Measurements from ENCODE around the gene OR8G1. TPM values are rescaled to one million over a fixed set of nuclear protein-coding genes. Genes with fewer than 3 reads are reported as not detected.

OR8G1 gene
- total RNA-seq, 1 experiment from 2014 or later, result not detected

DNA sequence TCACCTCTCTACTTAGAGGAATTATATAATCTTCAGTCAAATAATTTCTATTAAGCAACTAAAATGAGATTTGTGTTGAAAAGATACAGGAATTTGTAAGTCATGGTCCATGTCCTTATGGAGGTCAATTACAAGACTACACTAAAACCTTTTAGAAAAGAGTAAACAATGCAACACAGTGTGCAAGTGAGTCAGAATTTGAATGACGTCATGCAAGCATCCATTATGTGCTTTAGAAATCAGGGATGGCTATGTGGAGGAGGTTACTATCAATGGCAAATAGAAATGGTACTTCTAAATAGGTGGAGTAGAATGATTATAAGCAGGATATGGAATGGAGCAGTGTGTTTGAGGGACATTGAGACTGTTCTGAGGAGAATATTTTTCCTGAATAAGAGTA is 41.2 kb upstream of the OR8G1 start:
- Histone ChIP-seq H3T11ph (ENCODE audit: low read length) (no peak overlapping the region), H3K4ac (ENCODE audit: low read depth, low read length) (no peak overlapping the region)
- H3K9me3 Mint-ChIP-seq, result peaks cover 0 to 2% of the 10 kb centered on the region in 2 experiments; a peak in 1 of 5 replicates

More for the DNA sequence above, 41.2 kb upstream of the OR8G1 start:
- Mint-ChIP-seq H3K27ac (no peak overlapping the region), H3K4me1 (peaks cover 0 to 4% of the 10 kb centered on the region in 2 experiments; a peak in 2 of 4 replicates), H3K4me3 (no peak overlapping the region), H3K27me3 (ENCODE audit: low read depth) (no peaks in the 10 kb centered on the region; the same call in 1 of the 2 replicates), H3K36me3 (ENCODE audit: insufficient read depth in 1 of 3, low read depth in 3 of 3) (0 out of 7 replicates have a peak, but pooled peaks cover 0 to 2% (median 0%) of the 10 kb centered on the region in 3 experiments)
- Histone ChIP-seq H3K23me2 (ENCODE audit: insufficient read length, low read depth, low read length, poor library complexity, severe bottlenecking) (no peaks in the 10 kb centered on the region), H3K4me1 (ENCODE audit: insufficient read depth, low read length) (peaks cover 3% of the 10 kb centered on the region; the same call in 1 of the 2 replicates), H2BK5ac (ENCODE audit: insufficient read length, low read length) (no peak overlapping the region), H2BK20ac (ENCODE audit: low read depth, low read length, poor library complexity, severe bottlenecking) (no peak overlapping the region), H4K5ac (ENCODE audit: insufficient read length, low read depth, low read length) (no peak overlapping the region), H4K91ac (ENCODE audit: insufficient read length, low read depth, low read length) (no peak overlapping the region), H2AK5ac (ENCODE audit: insufficient read length, low read length) (no peak overlapping the region), H3K9me3 (ENCODE audit: control insufficient read depth, low read depth, low read length) (no peaks in the 10 kb centered on the region), H3K9ac (ENCODE audit: extremely low read depth, insufficient read length, low read length) (no peak overlapping the region), H4K20me1 (ENCODE audit: control insufficient read depth, insufficient read depth, insufficient read length) (no peaks in the 10 kb centered on the region), H2BK15ac (ENCODE audit: low read depth, low read length) (no peak overlapping the region), H3K27me3 (ENCODE audit: insufficient read depth, low read length) (no peaks in the 10 kb centered on the region), H3K27ac (ENCODE audit: insufficient read length, low read depth, low read length) (no peak overlapping the region), H3K18ac (ENCODE audit: insufficient read length, low read depth, low read length) (no peak overlapping the region), H3K14ac (ENCODE audit: insufficient read depth, low read length) (no peak overlapping the region), H2BK12ac (ENCODE audit: insufficient read length, low read depth, low read length) (no peak overlapping the region), H2AFZ (ENCODE audit: low read length) (no peak overlapping the region), H3K79me1 (ENCODE audit: insufficient read depth, low read depth, low read length, poor library complexity, severe bottlenecking) (no peaks in the 10 kb centered on the region), H2BK120ac (ENCODE audit: low read depth, low read length, poor library complexity, severe bottlenecking) (no peak overlapping the region), H4K8ac (replicated peaks; ENCODE audit: insufficient read length, low read depth, low read length) (no peak overlapping the region), H3K4me2 (ENCODE audit: insufficient read depth, insufficient read length, low read length) (no peak overlapping the region), H3K79me2 (ENCODE audit: insufficient read depth, low read length) (no peaks in the 10 kb centered on the region), H3K23ac (ENCODE audit: insufficient read length, low read depth, low read length) (no peak overlapping the region), H3K56ac (ENCODE audit: insufficient read length, low read depth, low read length) (no peak overlapping the region)
- no CpG with 5 or more reads among the region's 1 CpG for WGBS (ENCODE audit: extremely low coverage, insufficient read length, low lambda C conversion rate)
- no peak for DNase-seq
- TF ChIP-seq, protein P1, sequence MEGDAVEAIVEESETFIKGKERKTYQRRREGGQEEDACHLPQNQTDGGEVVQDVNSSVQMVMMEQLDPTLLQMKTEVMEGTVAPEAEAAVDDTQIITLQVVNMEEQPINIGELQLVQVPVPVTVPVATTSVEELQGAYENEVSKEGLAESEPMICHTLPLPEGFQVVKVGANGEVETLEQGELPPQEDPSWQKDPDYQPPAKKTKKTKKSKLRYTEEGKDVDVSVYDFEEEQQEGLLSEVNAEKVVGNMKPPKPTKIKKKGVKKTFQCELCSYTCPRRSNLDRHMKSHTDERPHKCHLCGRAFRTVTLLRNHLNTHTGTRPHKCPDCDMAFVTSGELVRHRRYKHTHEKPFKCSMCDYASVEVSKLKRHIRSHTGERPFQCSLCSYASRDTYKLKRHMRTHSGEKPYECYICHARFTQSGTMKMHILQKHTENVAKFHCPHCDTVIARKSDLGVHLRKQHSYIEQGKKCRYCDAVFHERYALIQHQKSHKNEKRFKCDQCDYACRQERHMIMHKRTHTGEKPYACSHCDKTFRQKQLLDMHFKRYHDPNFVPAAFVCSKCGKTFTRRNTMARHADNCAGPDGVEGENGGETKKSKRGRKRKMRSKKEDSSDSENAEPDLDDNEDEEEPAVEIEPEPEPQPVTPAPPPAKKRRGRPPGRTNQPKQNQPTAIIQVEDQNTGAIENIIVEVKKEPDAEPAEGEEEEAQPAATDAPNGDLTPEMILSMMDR (conservative IDR thresholded peaks at IDR 0.05), result no peak
